Cardiac ventricle fibroblast (primary cell): Measurements from ENCODE around the gene HSPA5. TPM values are rescaled to one million over a fixed set of nuclear protein-coding genes. Genes with fewer than 3 reads are reported as not detected.

Source experiments
- total RNA-seq: library from RNA; depleted of rRNA; stranded (reverse); fragments of >200 nt; gene quantifications from 2 replicates; pipeline ENCODE4 v1.2.3, GENCODE V29; 2015

Gene HSPA5
- total RNA-seq = 296 and 314 TPM in 2 replicates

GRCh38 chr9:125241000-125241862 lies at the start of gene HSPA5:
Gene HSPA5, minus strand, starts transcription at chr9:125241343. Its CDS starts 217 bp downstream, at chr9:125241126.

GRCh38 chr9:125261501-125262293 lies 20.6 kb upstream of the HSPA5 start, which contains the start of gene GAPVD1:
Gene GAPVD1, plus strand, starts transcription at chr9:125261826. Its CDS starts 37,096 bp downstream, at chr9:125298922.

GRCh38 chr9:125200216-125201047 lies 40.7 kb downstream of the HSPA5 start, which contains the start of gene RABEPK:
Gene RABEPK, plus strand, starts transcription at chr9:125200542. Its CDS starts 2,472 bp downstream, at chr9:125203014.

GRCh38 chr9:125189361-125190289 lies 51.5 kb downstream of the HSPA5 start, which contains the start of gene PPP6C:
Gene PPP6C, minus strand, starts transcription at chr9:125189803. Its CDS starts 85 bp downstream, at chr9:125189718.

Other genes with a start within 250 kb of the HSPA5 start
- gene SCAI, start 97.8 kb downstream of the HSPA5 start, total RNA-seq = 4.1 and 4.5 TPM in 2 replicates
- 17.3 and 21.2 TPM in 2 replicates for gene PPP6C, start 51.5 kb downstream of the HSPA5 start, total RNA-seq
- 17.7 and 22.5 TPM in 2 replicates for gene RABEPK, start 40.8 kb downstream of the HSPA5 start, total RNA-seq
- 26.0 and 29.6 TPM in 2 replicates for gene GAPVD1, start 20.5 kb upstream of the HSPA5 start, total RNA-seq